ENCODE results near the gene LRP8. TPM values are rescaled to one million over a fixed set of nuclear protein-coding genes. Genes with fewer than 3 reads are reported as not detected.

The LRP8 gene
- total RNA-seq, 1 donor from 2014 or later: 12.8 TPM

DNA sequence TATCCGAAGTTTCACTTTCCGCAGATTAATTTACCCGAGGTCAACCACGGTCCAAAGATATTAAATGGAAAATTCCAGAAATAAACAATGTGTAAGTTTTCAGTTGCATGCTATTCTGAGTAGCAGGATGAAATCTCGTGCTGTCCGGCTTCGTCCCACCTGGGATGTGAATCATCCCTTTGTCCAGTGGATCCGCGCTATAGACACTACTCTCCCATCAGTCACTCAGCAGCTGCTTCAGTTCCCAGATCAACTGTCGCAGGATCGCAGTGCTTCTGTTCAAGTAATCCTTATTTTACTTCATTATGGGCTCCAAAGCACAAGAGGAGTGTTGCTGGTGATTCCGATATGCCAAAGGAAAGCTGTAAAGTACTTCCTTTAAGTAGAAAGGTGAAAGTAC lies 8.3 kb upstream of the LRP8 start:
- FAIRE-seq (no peak), DNase-seq (ENCODE audit: low read depth) (no peak)
- H3K4me1 ChIP-seq (ENCODE audit: insufficient read depth, low read length): no peaks in the 10 kb centered on the region
- no peak for TF ChIP-seq EZH2 (IDR thresholded peaks at IDR 0.05; ENCODE audit: insufficient read depth, low read length)
- TF ChIP-seq, protein P1, sequence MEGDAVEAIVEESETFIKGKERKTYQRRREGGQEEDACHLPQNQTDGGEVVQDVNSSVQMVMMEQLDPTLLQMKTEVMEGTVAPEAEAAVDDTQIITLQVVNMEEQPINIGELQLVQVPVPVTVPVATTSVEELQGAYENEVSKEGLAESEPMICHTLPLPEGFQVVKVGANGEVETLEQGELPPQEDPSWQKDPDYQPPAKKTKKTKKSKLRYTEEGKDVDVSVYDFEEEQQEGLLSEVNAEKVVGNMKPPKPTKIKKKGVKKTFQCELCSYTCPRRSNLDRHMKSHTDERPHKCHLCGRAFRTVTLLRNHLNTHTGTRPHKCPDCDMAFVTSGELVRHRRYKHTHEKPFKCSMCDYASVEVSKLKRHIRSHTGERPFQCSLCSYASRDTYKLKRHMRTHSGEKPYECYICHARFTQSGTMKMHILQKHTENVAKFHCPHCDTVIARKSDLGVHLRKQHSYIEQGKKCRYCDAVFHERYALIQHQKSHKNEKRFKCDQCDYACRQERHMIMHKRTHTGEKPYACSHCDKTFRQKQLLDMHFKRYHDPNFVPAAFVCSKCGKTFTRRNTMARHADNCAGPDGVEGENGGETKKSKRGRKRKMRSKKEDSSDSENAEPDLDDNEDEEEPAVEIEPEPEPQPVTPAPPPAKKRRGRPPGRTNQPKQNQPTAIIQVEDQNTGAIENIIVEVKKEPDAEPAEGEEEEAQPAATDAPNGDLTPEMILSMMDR (IDR thresholded peaks at IDR 0.05; ENCODE audit: insufficient read depth, low read depth, low read length): no peak
- Mint-ChIP-seq H3K4me1 (ENCODE audit: low read depth, unreplicated experiment) (no peaks in the 10 kb centered on the region), H3K27ac (ENCODE audit: unreplicated experiment) (no peak overlapping the region), H3K36me3 (ENCODE audit: low read depth, unreplicated experiment) (peaks cover 2% of the 10 kb centered on the region), H3K4me3 (ENCODE audit: unreplicated experiment) (no peak overlapping the region), H3K9me3 (ENCODE audit: unreplicated experiment) (peaks cover 2% of the 10 kb centered on the region), H3K27me3 (ENCODE audit: low read depth, unreplicated experiment) (peaks cover 29% of the 10 kb centered on the region)
- H3K4me3 ChIP-seq (ENCODE audit: insufficient read depth, low read depth, low read length): no peak overlapping the region
- H3K9ac ChIP-seq (ENCODE audit: low read length): no peak overlapping the region
- no peak overlapping the region for H2AFZ ChIP-seq (ENCODE audit: low read depth, low read length)
- no peaks in the 10 kb centered on the region for H4K20me1 ChIP-seq (ENCODE audit: insufficient read depth, low read length)
- no peak overlapping the region for H3K27ac ChIP-seq (ENCODE audit: low read depth, low read length)
- no peak overlapping the region for H3K4me2 ChIP-seq (ENCODE audit: low read length)
- no peaks in the 10 kb centered on the region for H3K36me3 ChIP-seq (ENCODE audit: insufficient read depth, low read length)
- peaks cover 15% of the 10 kb centered on the region for H3K27me3 ChIP-seq (ENCODE audit: insufficient read depth, low read length)
- no peaks in the 10 kb centered on the region for H3K79me2 ChIP-seq (ENCODE audit: insufficient read depth, low read length)
- H3K9me3 ChIP-seq (ENCODE audit: insufficient read depth, low read depth, low read length): no peaks in the 10 kb centered on the region

DNA sequence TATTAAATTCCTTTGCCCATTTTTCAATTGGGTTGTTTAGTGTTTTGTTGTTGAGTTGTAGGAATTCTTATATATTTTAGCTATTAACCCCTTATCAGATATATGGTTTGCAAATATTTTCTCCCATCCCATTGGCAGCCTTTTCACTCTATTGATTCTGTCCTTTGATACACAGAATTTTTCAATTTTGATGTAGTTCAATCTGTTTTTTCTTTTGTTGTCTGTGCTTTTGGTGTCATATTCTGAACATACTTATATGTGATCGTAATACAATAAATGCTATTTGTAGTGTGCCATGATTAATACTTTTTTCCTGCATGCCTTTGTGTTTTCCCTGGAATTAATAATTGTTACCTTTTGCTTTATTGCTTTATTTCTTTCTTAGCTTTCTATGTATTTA lies 7.8 kb upstream of the LRP8 start:
- no peak overlapping the region for H3K4me3 Mint-ChIP-seq (ENCODE audit: unreplicated experiment)
- Histone ChIP-seq H4K20me1 (ENCODE audit: insufficient read depth, low read length) (no peaks in the 10 kb centered on the region), H3K9ac (ENCODE audit: low read length) (no peak overlapping the region), H3K27ac (ENCODE audit: low read depth, low read length) (no peak overlapping the region), H3K36me3 (ENCODE audit: insufficient read depth, low read length) (no peaks in the 10 kb centered on the region), H3K27me3 (ENCODE audit: insufficient read depth, low read length) (peaks cover 15% of the 10 kb centered on the region), H3K4me2 (ENCODE audit: low read length) (no peak overlapping the region), H3K4me3 (ENCODE audit: insufficient read depth, low read depth, low read length) (no peak overlapping the region), H3K4me1 (ENCODE audit: insufficient read depth, low read length) (no peaks in the 10 kb centered on the region), H2AFZ (ENCODE audit: low read depth, low read length) (no peak overlapping the region), H3K79me2 (ENCODE audit: insufficient read depth, low read length) (no peaks in the 10 kb centered on the region), H3K9me3 (ENCODE audit: insufficient read depth, low read depth, low read length) (no peaks in the 10 kb centered on the region)
- H3K36me3 Mint-ChIP-seq (ENCODE audit: low read depth, unreplicated experiment): no peaks in the 10 kb centered on the region
- no peak overlapping the region for H3K27ac Mint-ChIP-seq (ENCODE audit: unreplicated experiment)
- peaks cover 32% of the 10 kb centered on the region for H3K27me3 Mint-ChIP-seq (ENCODE audit: low read depth, unreplicated experiment)
- H3K9me3 Mint-ChIP-seq (ENCODE audit: unreplicated experiment): no peaks in the 10 kb centered on the region
- no peaks in the 10 kb centered on the region for H3K4me1 Mint-ChIP-seq (ENCODE audit: low read depth, unreplicated experiment)
- TF ChIP-seq EZH2 (IDR thresholded peaks at IDR 0.05; ENCODE audit: insufficient read depth, low read length): no peak
- TF ChIP-seq, protein P1 (IDR thresholded peaks at IDR 0.05; ENCODE audit: insufficient read depth, low read depth, low read length): no peak
- FAIRE-seq: no peak
- DNase-seq (ENCODE audit: low read depth): no peak

DNA sequence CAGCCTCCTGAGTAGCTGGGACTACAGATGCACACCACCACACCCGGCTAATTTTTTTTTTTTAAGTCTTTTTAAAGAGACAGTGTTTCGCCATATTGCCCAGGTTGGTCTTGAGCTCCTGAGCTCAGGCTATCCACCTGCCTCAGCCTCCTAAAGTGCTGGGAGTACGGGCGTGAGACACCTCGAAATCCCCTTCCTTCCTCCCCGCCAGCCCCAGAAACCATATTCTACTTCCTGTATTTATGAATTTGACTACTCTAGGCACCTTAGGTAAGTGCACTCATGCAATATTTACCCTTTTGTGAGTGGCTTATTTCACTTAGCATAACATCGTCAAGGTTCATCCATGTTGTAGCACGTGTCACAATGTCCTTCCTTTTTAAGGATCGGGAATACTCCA lies 6.9 kb upstream of the LRP8 start:
- no peak overlapping the region for H3K4me3 ChIP-seq (ENCODE audit: insufficient read depth, low read depth, low read length)
- Mint-ChIP-seq H3K9me3 (ENCODE audit: unreplicated experiment) (no peaks in the 10 kb centered on the region), H3K27ac (ENCODE audit: unreplicated experiment) (no peak overlapping the region), H3K36me3 (ENCODE audit: low read depth, unreplicated experiment) (no peaks in the 10 kb centered on the region), H3K27me3 (ENCODE audit: low read depth, unreplicated experiment) (peaks cover 31% of the 10 kb centered on the region), H3K4me3 (ENCODE audit: unreplicated experiment) (no peak overlapping the region), H3K4me1 (ENCODE audit: low read depth, unreplicated experiment) (no peaks in the 10 kb centered on the region)
- H3K79me2 ChIP-seq (ENCODE audit: insufficient read depth, low read length): no peaks in the 10 kb centered on the region
- H3K4me2 ChIP-seq (ENCODE audit: low read length): no peak overlapping the region
- no peak overlapping the region for H3K9ac ChIP-seq (ENCODE audit: low read length)
- no peaks in the 10 kb centered on the region for H3K9me3 ChIP-seq (ENCODE audit: insufficient read depth, low read depth, low read length)
- H3K4me1 ChIP-seq (ENCODE audit: insufficient read depth, low read length): no peaks in the 10 kb centered on the region
- no peak for TF ChIP-seq EZH2 (IDR thresholded peaks at IDR 0.05; ENCODE audit: insufficient read depth, low read length)
- TF ChIP-seq, protein P1 (IDR thresholded peaks at IDR 0.05; ENCODE audit: insufficient read depth, low read depth, low read length): no peak
- H3K27me3 ChIP-seq (ENCODE audit: insufficient read depth, low read length): peaks cover 15% of the 10 kb centered on the region
- no peak overlapping the region for H3K27ac ChIP-seq (ENCODE audit: low read depth, low read length)
- H2AFZ ChIP-seq (ENCODE audit: low read depth, low read length): no peak overlapping the region
- no peak for DNase-seq (ENCODE audit: low read depth)
- H3K36me3 ChIP-seq (ENCODE audit: insufficient read depth, low read length): no peaks in the 10 kb centered on the region
- no peak for FAIRE-seq
- no peaks in the 10 kb centered on the region for H4K20me1 ChIP-seq (ENCODE audit: insufficient read depth, low read length)

Data from astrocyte (in vitro differentiated cells and primary cell).